HG03565 (cell line): ENCODE data around the gene CRIM1.
A peak's percentile ranks its signal among the peaks of the same experiment; 100 is the strongest.
"Not testable (repeated sequence)": the region's sequence is repeated elsewhere in the genome, so short reads cannot be mapped to it uniquely, and the experiment has no call there.

ENCODE experiments used
- ATAC-seq: cut with Tn5 transposase; IDR thresholded peaks from one replicate; pipeline ENCODE4 v1.9.1; 2021; ENCODE audit warnings: mild to moderate bottlenecking, moderate library complexity; ENCODE audit not compliant: unreplicated experiment

Gene CRIM1

GRCh38 chr2:36351291-36351690 is 4.3 kb upstream of the CRIM1 start:
- ATAC-seq, result no peak

GRCh38 chr2:36351736-36352349 is 3.7 kb upstream of the CRIM1 start:
- no peak for ATAC-seq

- no peak for ATAC-seq
These were observed 2.9 kb upstream of the CRIM1 start for GRCh38 chr2:36352701-36353100.

GRCh38 chr2:36354811-36355150 is 797 bp upstream of the CRIM1 start:
- ATAC-seq, result no peak

GRCh38 chr2:36355890-36356297 is 316 bp downstream of the CRIM1 start:
- peak; percentile 2 for ATAC-seq

GRCh38 chr2:36356298-36356989 is 866 bp downstream of the CRIM1 start:
- peak; percentile 5 for ATAC-seq

- ATAC-seq, result no peak
These were observed 1.6 kb downstream of the CRIM1 start for GRCh38 chr2:36356990-36357846.

- ATAC-seq, result no peak
These were observed 2.5 kb downstream of the CRIM1 start for GRCh38 chr2:36357847-36358659.

- ATAC-seq, result no peak
These were observed 3.5 kb downstream of the CRIM1 start for GRCh38 chr2:36359067-36359466.

- ATAC-seq, result no peak
These were observed 4.5 kb downstream of the CRIM1 start for GRCh38 chr2:36360063-36360462.

- ATAC-seq, result no peak
These were observed 5.3 kb downstream of the CRIM1 start for GRCh38 chr2:36360834-36361233.

GRCh38 chr2:36361396-36361795 is 5.8 kb downstream of the CRIM1 start:
- ATAC-seq, result no peak

GRCh38 chr2:36362291-36362690 is 6.7 kb downstream of the CRIM1 start:
- no peak for ATAC-seq

GRCh38 chr2:36363085-36363484 is 7.5 kb downstream of the CRIM1 start:
- ATAC-seq, result not testable (repeated sequence)

GRCh38 chr2:36366491-36367120 is 11.0 kb downstream of the CRIM1 start:
- no peak for ATAC-seq

GRCh38 chr2:36367486-36367885 is 11.9 kb downstream of the CRIM1 start:
- no peak for ATAC-seq

GRCh38 chr2:36367895-36368353 is 12.3 kb downstream of the CRIM1 start:
- no peak for ATAC-seq

GRCh38 chr2:36368438-36368837 is 12.9 kb downstream of the CRIM1 start:
- no peak for ATAC-seq

- ATAC-seq, result no peak
These were observed 13.6 kb downstream of the CRIM1 start for GRCh38 chr2:36369163-36369562.

- ATAC-seq, result no peak
These were observed 14.1 kb downstream of the CRIM1 start for GRCh38 chr2:36369716-36370115.
